Measurements from ENCODE around the gene RAB3C.

GRCh38 chr5:58767104-58767503 lies 184.2 kb downstream of the RAB3C start:
- TF ChIP-seq CTCF (IDR thresholded peaks at IDR 0.05; ENCODE audit: low read depth, low read length), result no peak
- TF ChIP-seq EZH2phosphoT487 (IDR thresholded peaks at IDR 0.05; ENCODE audit: low read depth), result no peak
